ENCODE data around the gene ATP6V0D1.

DNA sequence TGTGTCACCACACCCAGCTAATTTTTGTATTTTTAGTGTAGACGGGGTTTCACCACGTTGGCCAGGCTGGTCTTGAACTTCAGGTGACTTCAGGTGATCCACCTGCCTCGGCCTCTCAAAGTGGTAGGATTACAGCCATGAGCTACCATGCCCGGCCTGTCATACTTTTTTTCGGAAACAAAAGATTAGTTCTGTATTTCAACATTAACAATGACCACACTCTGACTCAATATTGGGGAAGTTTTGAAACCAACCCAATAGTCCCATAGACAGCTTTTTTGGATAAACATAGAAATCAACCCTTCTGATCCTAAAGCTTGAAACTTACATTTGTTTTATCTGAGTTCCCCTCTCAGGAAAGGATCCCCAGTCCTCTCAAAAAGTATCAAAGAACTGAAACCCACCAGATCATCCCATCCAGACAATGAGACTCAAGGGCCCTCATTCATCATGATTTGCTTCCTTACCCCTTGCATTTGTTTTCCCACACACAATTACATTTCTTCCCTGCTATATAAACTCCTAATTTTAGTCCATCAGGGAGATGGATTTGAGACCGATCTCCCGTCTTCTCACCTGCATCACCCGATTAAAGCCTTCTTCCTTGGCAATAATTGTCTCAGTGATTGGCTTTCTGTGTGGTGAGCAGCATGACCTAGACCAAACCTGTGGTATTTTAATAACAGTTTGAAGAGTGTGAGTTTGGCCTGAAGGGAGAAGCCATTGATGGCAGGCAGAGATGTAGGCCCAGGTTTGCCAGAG, 9.6 kb upstream of the ATP6V0D1 start:
- TF ChIP-seq EP300 (IDR thresholded peaks at IDR 0.05; ENCODE audit: borderline replicate concordance): no peak
- no peak for TF ChIP-seq RAD21 (IDR thresholded peaks at IDR 0.05; ENCODE audit: low read depth)
- no peak for TF ChIP-seq CREB1 (IDR thresholded peaks at IDR 0.05; ENCODE audit: low read depth)
- TF ChIP-seq, protein P1, sequence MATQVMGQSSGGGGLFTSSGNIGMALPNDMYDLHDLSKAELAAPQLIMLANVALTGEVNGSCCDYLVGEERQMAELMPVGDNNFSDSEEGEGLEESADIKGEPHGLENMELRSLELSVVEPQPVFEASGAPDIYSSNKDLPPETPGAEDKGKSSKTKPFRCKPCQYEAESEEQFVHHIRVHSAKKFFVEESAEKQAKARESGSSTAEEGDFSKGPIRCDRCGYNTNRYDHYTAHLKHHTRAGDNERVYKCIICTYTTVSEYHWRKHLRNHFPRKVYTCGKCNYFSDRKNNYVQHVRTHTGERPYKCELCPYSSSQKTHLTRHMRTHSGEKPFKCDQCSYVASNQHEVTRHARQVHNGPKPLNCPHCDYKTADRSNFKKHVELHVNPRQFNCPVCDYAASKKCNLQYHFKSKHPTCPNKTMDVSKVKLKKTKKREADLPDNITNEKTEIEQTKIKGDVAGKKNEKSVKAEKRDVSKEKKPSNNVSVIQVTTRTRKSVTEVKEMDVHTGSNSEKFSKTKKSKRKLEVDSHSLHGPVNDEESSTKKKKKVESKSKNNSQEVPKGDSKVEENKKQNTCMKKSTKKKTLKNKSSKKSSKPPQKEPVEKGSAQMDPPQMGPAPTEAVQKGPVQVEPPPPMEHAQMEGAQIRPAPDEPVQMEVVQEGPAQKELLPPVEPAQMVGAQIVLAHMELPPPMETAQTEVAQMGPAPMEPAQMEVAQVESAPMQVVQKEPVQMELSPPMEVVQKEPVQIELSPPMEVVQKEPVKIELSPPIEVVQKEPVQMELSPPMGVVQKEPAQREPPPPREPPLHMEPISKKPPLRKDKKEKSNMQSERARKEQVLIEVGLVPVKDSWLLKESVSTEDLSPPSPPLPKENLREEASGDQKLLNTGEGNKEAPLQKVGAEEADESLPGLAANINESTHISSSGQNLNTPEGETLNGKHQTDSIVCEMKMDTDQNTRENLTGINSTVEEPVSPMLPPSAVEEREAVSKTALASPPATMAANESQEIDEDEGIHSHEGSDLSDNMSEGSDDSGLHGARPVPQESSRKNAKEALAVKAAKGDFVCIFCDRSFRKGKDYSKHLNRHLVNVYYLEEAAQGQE (IDR thresholded peaks at IDR 0.05; ENCODE audit: low read depth): no peak
- no peak for TF ChIP-seq FOXM1 (IDR thresholded peaks at IDR 0.05; ENCODE audit: borderline replicate concordance, low read depth)
- no peak for TF ChIP-seq NFIC (IDR thresholded peaks at IDR 0.05)
- no peak for TF ChIP-seq EGR1 (IDR thresholded peaks at IDR 0.05)
- TF ChIP-seq, protein P2, sequence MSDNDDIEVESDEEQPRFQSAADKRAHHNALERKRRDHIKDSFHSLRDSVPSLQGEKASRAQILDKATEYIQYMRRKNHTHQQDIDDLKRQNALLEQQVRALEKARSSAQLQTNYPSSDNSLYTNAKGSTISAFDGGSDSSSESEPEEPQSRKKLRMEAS (IDR thresholded peaks at IDR 0.05): no peak
